Fibroblast of gingiva (primary cell): ENCODE data around the gene EIF3B.
"Not testable (repeated sequence)": the region's sequence is repeated elsewhere in the genome, so short reads cannot be mapped to it uniquely, and the experiment has no call there.

Experiments
- DNase-seq: peaks from one replicate; pipeline ENCODE4 v3.0.0-alpha.2; 2011; ENCODE audit warnings: low read depth

EIF3B gene

GRCh38 chr7:2354186-2354938 lies at the start of gene EIF3B:
EIF3B (plus strand) TSS chr7:2354827; CDS start chr7:2354922, 95 bp downstream.
- peak; percentile 93 for DNase-seq

- not testable (repeated sequence) for DNase-seq
Measured at GRCh38 chr7:2305258-2305657, 49.4 kb upstream of the EIF3B start.

GRCh38 chr7:2306688-2307087 lies 47.9 kb upstream of the EIF3B start:
- DNase-seq = no peak

- DNase-seq = no peak
Measured at GRCh38 chr7:2307690-2308107, 46.9 kb upstream of the EIF3B start.

GRCh38 chr7:2309889-2310331 lies 44.7 kb upstream of the EIF3B start:
- DNase-seq = peak; percentile 70

- DNase-seq = no peak
Measured at GRCh38 chr7:2312267-2312929, 42.2 kb upstream of the EIF3B start.

- no peak for DNase-seq
Measured at GRCh38 chr7:2313450-2314208, 41.0 kb upstream of the EIF3B start.

GRCh38 chr7:2314209-2314955 lies 40.2 kb upstream of the EIF3B start, which contains the start of gene SNX8:
SNX8 (minus strand) TSS chr7:2314441; CDS start chr7:2314421, 20 bp downstream.
- DNase-seq = peak; percentile 79

GRCh38 chr7:2314956-2315530 lies 39.6 kb upstream of the EIF3B start:
- not testable (repeated sequence) for DNase-seq

- no peak for DNase-seq
Measured at GRCh38 chr7:2315787-2316186, 38.8 kb upstream of the EIF3B start.

- DNase-seq = no peak
Measured at GRCh38 chr7:2316578-2316977, 38.0 kb upstream of the EIF3B start.

- DNase-seq = no peak
Measured at GRCh38 chr7:2317556-2318293, 36.9 kb upstream of the EIF3B start.

GRCh38 chr7:2321020-2321419 lies 33.6 kb upstream of the EIF3B start:
- DNase-seq = no peak

GRCh38 chr7:2325162-2325561 lies 29.5 kb upstream of the EIF3B start:
- DNase-seq = no peak

GRCh38 chr7:2326951-2327350 lies 27.7 kb upstream of the EIF3B start:
- no peak for DNase-seq

- no peak for DNase-seq
Measured at GRCh38 chr7:2330493-2330892, 24.1 kb upstream of the EIF3B start.

GRCh38 chr7:2331707-2332106 lies 22.9 kb upstream of the EIF3B start:
- no peak for DNase-seq

- not testable (repeated sequence) for DNase-seq
Measured at GRCh38 chr7:2332606-2333231, 21.9 kb upstream of the EIF3B start.

- no peak for DNase-seq
Measured at GRCh38 chr7:2336626-2337299, 17.9 kb upstream of the EIF3B start.
